ENCODE measurements around the gene PHF2.

- TF ChIP-seq CTCF (IDR thresholded peaks at IDR 0.05) (no peak), POLR2A (IDR thresholded peaks at IDR 0.05) (no peak)
These were observed 9.3 kb downstream of the PHF2 start for GRCh38 chr9:93585695-93586094.

Measured in body of pancreas (tissue), 4 donors.